ENCODE measurements around the gene MCC. TPM values are rescaled to one million over a fixed set of nuclear protein-coding genes. Genes with fewer than 3 reads are reported as not detected.

Gene MCC
- total and polyA plus RNA-seq, 4 donors: 9.0 to 47.3 (median 14.7) TPM

GRCh38 chr5:113357696-113358476 is 130.4 kb downstream of the MCC start:
- no peaks in the 10 kb centered on the region for H3K9me3 ChIP-seq (ENCODE audit: control insufficient read depth in 4 of 4, low read length in 3 of 4)
- WGBS: 90% methylated on average over 3 of the region's 3 CpGs
- H3K36me3 ChIP-seq (ENCODE audit: control insufficient read depth in 4 of 4, insufficient read depth in 3 of 4, low read depth in 1 of 4, low read length in 3 of 4): no peaks in the 10 kb centered on the region
- H3K9ac ChIP-seq (ENCODE audit: low read depth in 1 of 2, low read length in 2 of 2): no peak overlapping the region
- DNase-seq (ENCODE audit: low spot score): no peak
- TF ChIP-seq RXRA (IDR thresholded peaks at IDR 0.05) (no peak), YY1 (IDR thresholded peaks at IDR 0.05) (no peak), TAF1 (conservative IDR thresholded peaks at IDR 0.05) (no peak), REST (IDR thresholded peaks at IDR 0.05) (no peak)
- no peaks in the 10 kb centered on the region for H3K27me3 ChIP-seq (ENCODE audit: control insufficient read depth in 4 of 4, insufficient read depth in 4 of 4, low read length in 3 of 4)
- H3K4me3 ChIP-seq (ENCODE audit: low read depth in 1 of 3, low read length in 3 of 3): no peak overlapping the region
- H3K27ac ChIP-seq (ENCODE audit: low read depth in 1 of 2, low read length in 2 of 2): no peak overlapping the region
- H3K4me1 ChIP-seq (ENCODE audit: control insufficient read depth in 4 of 4, insufficient read depth in 4 of 4, low read length in 3 of 4): peaks cover 0 to 5% (median 0%) of the 10 kb centered on the region in 4 donors

GRCh38 chr5:113356487-113356886 is 131.8 kb downstream of the MCC start:
- TF ChIP-seq MAX (IDR thresholded peaks at IDR 0.05) (no peak), TAF1 (conservative IDR thresholded peaks at IDR 0.05) (no peak), YY1 (IDR thresholded peaks at IDR 0.05) (no peak), FOXA2 (IDR thresholded peaks at IDR 0.05) (no peak), HNF4A (conservative IDR thresholded peaks at IDR 0.05) (peak in 1 of 2 donors; percentile 13), RXRA (IDR thresholded peaks at IDR 0.05) (no peak), NR2F2 (IDR thresholded peaks at IDR 0.05) (no peak), JUND (IDR thresholded peaks at IDR 0.05) (no peak)
- Histone ChIP-seq H3K27me3 (ENCODE audit: control insufficient read depth in 4 of 4, insufficient read depth in 4 of 4, low read length in 3 of 4) (no peaks in the 10 kb centered on the region), H3K9ac (ENCODE audit: low read depth in 1 of 2, low read length in 2 of 2) (no peak overlapping the region), H3K36me3 (ENCODE audit: control insufficient read depth in 4 of 4, insufficient read depth in 3 of 4, low read depth in 1 of 4, low read length in 3 of 4) (no peaks in the 10 kb centered on the region), H3K27ac (ENCODE audit: low read depth in 1 of 2, low read length in 2 of 2) (no peak overlapping the region), H3K4me3 (ENCODE audit: low read depth in 1 of 3, low read length in 3 of 3) (no peak overlapping the region), H3K4me1 (ENCODE audit: control insufficient read depth in 4 of 4, insufficient read depth in 4 of 4, low read length in 3 of 4) (peaks cover 0 to 1% (median 0%) of the 10 kb centered on the region in 4 donors), H3K9me3 (ENCODE audit: control insufficient read depth in 4 of 4, low read length in 3 of 4) (no peaks in the 10 kb centered on the region)
- no peak for DNase-seq (ENCODE audit: low spot score)
- 19% methylated on average over 1 of the region's 1 CpG for WGBS

- H3K9ac ChIP-seq (ENCODE audit: low read depth in 1 of 2, low read length in 2 of 2): no peak overlapping the region
- no peaks in the 10 kb centered on the region for H3K27me3 ChIP-seq (ENCODE audit: control insufficient read depth in 4 of 4, insufficient read depth in 4 of 4, low read length in 3 of 4)
- no peaks in the 10 kb centered on the region for H3K4me1 ChIP-seq (ENCODE audit: control insufficient read depth in 4 of 4, insufficient read depth in 4 of 4, low read length in 3 of 4)
- H3K4me3 ChIP-seq (ENCODE audit: low read depth in 1 of 3, low read length in 3 of 3): no peak overlapping the region
- no peaks in the 10 kb centered on the region for H3K36me3 ChIP-seq (ENCODE audit: control insufficient read depth in 4 of 4, insufficient read depth in 3 of 4, low read depth in 1 of 4, low read length in 3 of 4)
- 48% methylated on average over 1 of the region's 1 CpG for WGBS
- H3K9me3 ChIP-seq (ENCODE audit: control insufficient read depth in 4 of 4, low read length in 3 of 4): no peaks in the 10 kb centered on the region
- no peak overlapping the region for H3K27ac ChIP-seq (ENCODE audit: low read depth in 1 of 2, low read length in 2 of 2)
- no peak for DNase-seq (ENCODE audit: low spot score)
- TF ChIP-seq NR2F2 (IDR thresholded peaks at IDR 0.05): no peak
- TF ChIP-seq SP1 (IDR thresholded peaks at IDR 0.05): no peak
- no peak for TF ChIP-seq ZBTB33 (IDR thresholded peaks at IDR 0.05)
- TF ChIP-seq CTCF (IDR thresholded peaks at IDR 0.05; ENCODE audit: low read depth, low read length, missing input control): no peak
- TF ChIP-seq GABPA (IDR thresholded peaks at IDR 0.05 in 1 of 2, conservative IDR thresholded peaks at IDR 0.05 in 1 of 2): no peak
- no peak for TF ChIP-seq HNF4G (IDR thresholded peaks at IDR 0.05)
- no peak for TF ChIP-seq ATF3 (IDR thresholded peaks at IDR 0.05)
- TF ChIP-seq YY1 (IDR thresholded peaks at IDR 0.05): no peak
- no peak for TF ChIP-seq RXRA (IDR thresholded peaks at IDR 0.05)
- no peak for TF ChIP-seq HNF4A (conservative IDR thresholded peaks at IDR 0.05)
- TF ChIP-seq MAX (IDR thresholded peaks at IDR 0.05): no peak
- TF ChIP-seq EGR1 (IDR thresholded peaks at IDR 0.05; ENCODE audit: low read depth in 2 of 2): no peak
- no peak for TF ChIP-seq FOXA2 (IDR thresholded peaks at IDR 0.05)
- no peak for TF ChIP-seq JUND (IDR thresholded peaks at IDR 0.05)
- TF ChIP-seq RAD21 (IDR thresholded peaks at IDR 0.05): no peak
These were observed 134.2 kb downstream of the MCC start for GRCh38 chr5:113354055-113354454.

Data from liver (tissue), 9 donors.